Osteoblast (primary cell): ENCODE measurements around the gene ZNF267. TPM values are rescaled to one million over a fixed set of nuclear protein-coding genes. Genes with fewer than 3 reads are reported as not detected.
A peak's percentile ranks its signal among the peaks of the same experiment; 100 is the strongest.

ENCODE experiments used
- DNase-seq: peaks from one replicate; pipeline ENCODE4 v3.0.0; 2011; ENCODE audit warnings: low spot score, mixed read lengths; ENCODE audit not compliant: insufficient read length; ENCODE audit errors: missing footprints
- H2AFZ ChIP-seq: 2 replicates; pipeline ENCODE4 v1.6.0; 2011; ENCODE audit warnings: mild to moderate bottlenecking, low read length
- H3K27ac ChIP-seq: 2 replicates; pipeline ENCODE4 v1.5.1; 2011; ENCODE audit warnings: mild to moderate bottlenecking, low read depth, low read length, moderate library complexity
- H3K27me3 ChIP-seq: 2 replicates; pipeline ENCODE4 v1.6.0; 2012; ENCODE audit warnings: mild to moderate bottlenecking, control low read depth, inconsistent platforms, low read length, moderate library complexity; ENCODE audit not compliant: insufficient read depth
- H3K36me3 ChIP-seq: 2 replicates; pipeline ENCODE4 v1.5.1; 2011; ENCODE audit warnings: mild to moderate bottlenecking, low read length, control low read depth, moderate library complexity; ENCODE audit not compliant: insufficient read depth
- H3K4me1 ChIP-seq: 2 replicates; pipeline ENCODE4 v1.5.1; 2011; ENCODE audit warnings: mild to moderate bottlenecking, low read length, control low read depth, moderate library complexity; ENCODE audit not compliant: insufficient read depth
- H3K4me2 ChIP-seq: 2 replicates; pipeline ENCODE4 v1.6.0; 2011; ENCODE audit warnings: mild to moderate bottlenecking, low read length; ENCODE audit not compliant: insufficient read depth
- H3K4me3 ChIP-seq: fragments of 200-600 bp; sonication (generic); 3 replicates; pipeline ENCODE4 v1.5.1; 2012; ENCODE audit warnings: mild to moderate bottlenecking, low read length, inconsistent platforms; ENCODE audit not compliant: insufficient read depth
- H3K79me2 ChIP-seq: 2 replicates; pipeline ENCODE4 v1.6.0; 2012; ENCODE audit warnings: mild to moderate bottlenecking, low read length, control low read depth, inconsistent platforms; ENCODE audit not compliant: insufficient read depth
- H3K9me3 ChIP-seq: 2 replicates; pipeline ENCODE4 v1.5.1; 2011; ENCODE audit warnings: low read depth, low read length, control low read depth
- H4K20me1 ChIP-seq: 2 replicates; pipeline ENCODE4 v1.6.0; 2012; ENCODE audit warnings: mild to moderate bottlenecking, low read length, control low read depth; ENCODE audit not compliant: insufficient read depth
- total RNA-seq: library from RNA; depleted of rRNA; stranded (reverse); fragments of >200 nt; gene quantifications from 2 replicates; pipeline ENCODE4 v1.2.3, GENCODE V29; 2012
- TF ChIP-seq, protein P1 (sequence below): IDR thresholded peaks from 2 replicates; pipeline ENCODE4 v1.5.1; 2011; ENCODE audit warnings: mild to moderate bottlenecking, low read depth, low read length, moderate library complexity; ENCODE audit errors: extremely low read depth

ZNF267 gene
- total RNA-seq, 1 donor: 9.8 TPM

DNA sequence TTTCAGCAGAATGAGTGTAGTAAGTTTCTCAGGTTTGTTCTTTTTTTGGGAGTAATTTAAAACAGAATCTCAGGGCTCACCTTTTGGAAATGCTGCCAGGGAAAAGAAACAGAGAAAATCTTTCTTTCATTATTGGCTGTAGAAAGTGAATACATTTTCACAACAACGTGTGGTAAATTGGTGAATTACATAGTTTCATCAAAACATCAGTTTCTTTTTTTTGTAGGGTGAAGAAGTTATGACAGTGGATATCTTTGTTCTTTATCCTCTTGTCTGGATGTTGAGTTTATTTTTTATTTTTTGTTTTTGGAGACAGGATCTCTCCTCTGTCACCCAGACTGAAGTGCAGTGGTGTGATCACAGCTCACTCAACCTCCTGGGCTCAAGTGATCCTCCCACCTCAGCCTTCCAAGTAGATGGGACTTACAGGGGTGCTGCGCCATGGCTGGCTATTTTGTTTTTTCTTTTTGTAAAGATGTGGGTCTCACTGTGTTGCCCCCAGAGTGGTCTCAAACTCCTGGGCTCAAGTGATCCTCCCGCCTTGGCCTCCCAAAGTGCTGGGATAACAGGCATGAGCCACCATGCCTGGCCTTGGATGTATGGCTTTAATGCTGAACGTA lies 2.4 kb downstream of the ZNF267 start:
- Histone ChIP-seq H4K20me1 (peaks cover 8% of the 10 kb centered on the region), H3K27me3 (no peaks in the 10 kb centered on the region), H3K36me3 (peaks cover 6% of the 10 kb centered on the region), H3K9me3 (no peaks in the 10 kb centered on the region), H3K4me1 (peaks cover 48% of the 10 kb centered on the region), H3K27ac (peak overlapping the region; percentile 96), H3K4me3 (no peak overlapping the region), H2AFZ (no peak overlapping the region), H3K4me2 (peak overlapping the region; percentile 95), H3K79me2 (peaks cover 67% of the 10 kb centered on the region)
- TF ChIP-seq, protein P1, sequence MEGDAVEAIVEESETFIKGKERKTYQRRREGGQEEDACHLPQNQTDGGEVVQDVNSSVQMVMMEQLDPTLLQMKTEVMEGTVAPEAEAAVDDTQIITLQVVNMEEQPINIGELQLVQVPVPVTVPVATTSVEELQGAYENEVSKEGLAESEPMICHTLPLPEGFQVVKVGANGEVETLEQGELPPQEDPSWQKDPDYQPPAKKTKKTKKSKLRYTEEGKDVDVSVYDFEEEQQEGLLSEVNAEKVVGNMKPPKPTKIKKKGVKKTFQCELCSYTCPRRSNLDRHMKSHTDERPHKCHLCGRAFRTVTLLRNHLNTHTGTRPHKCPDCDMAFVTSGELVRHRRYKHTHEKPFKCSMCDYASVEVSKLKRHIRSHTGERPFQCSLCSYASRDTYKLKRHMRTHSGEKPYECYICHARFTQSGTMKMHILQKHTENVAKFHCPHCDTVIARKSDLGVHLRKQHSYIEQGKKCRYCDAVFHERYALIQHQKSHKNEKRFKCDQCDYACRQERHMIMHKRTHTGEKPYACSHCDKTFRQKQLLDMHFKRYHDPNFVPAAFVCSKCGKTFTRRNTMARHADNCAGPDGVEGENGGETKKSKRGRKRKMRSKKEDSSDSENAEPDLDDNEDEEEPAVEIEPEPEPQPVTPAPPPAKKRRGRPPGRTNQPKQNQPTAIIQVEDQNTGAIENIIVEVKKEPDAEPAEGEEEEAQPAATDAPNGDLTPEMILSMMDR: no peak
- peak; percentile 50 for DNase-seq

DNA sequence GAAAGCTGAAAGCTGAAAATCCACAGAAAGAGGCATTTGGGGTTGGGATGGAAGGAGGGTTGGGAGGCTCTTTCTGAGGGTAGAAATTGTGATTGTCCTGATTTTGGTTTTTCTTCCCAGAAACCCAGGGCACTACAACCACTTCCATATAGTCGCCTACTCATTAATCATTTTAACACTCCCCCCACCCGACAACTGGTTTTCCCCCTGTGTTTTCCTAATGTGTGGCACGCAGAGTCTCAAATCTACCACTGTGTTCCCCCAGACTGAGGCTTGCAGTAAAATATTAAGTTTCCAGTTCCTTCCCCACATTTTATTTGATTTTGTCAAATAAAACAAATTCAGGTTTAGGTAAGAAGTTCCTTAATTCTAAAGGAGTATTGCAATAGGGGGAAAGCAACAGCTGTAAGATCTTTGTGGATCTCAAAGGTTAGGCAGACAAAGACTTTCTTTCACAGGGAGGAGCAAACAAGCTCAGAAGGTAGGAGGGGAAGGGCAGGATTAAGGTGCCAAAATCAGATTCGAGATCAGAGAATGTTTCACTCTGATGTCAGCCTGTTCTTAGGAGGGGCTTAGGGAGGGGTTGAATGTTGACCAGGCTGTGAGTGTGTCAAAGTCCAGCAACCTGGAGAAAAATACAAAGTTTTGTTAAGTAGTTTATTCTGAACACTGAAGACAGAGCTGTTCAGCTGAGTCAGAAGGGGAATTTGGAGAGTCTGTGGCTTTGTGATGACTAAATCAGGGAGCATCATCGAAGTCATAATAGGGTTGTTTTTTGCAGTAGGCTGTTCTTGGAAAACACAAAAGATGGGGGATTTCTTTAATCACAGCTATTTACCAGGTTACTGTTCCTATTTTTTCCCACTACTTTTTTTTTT lies 3.6 kb downstream of the ZNF267 start:
- Histone ChIP-seq H3K9me3 (no peaks in the 10 kb centered on the region), H3K4me3 (peak overlapping the region; percentile 4), H2AFZ (no peak overlapping the region), H3K36me3 (peaks cover 6% of the 10 kb centered on the region), H3K4me1 (peaks cover 50% of the 10 kb centered on the region), H4K20me1 (peaks cover 12% of the 10 kb centered on the region), H3K79me2 (peaks cover 78% of the 10 kb centered on the region), H3K4me2 (peak overlapping the region; percentile 60), H3K27me3 (no peaks in the 10 kb centered on the region), H3K27ac (peak overlapping the region; percentile 96)
- TF ChIP-seq, protein P1: no peak
- DNase-seq: peak; percentile 80

DNA sequence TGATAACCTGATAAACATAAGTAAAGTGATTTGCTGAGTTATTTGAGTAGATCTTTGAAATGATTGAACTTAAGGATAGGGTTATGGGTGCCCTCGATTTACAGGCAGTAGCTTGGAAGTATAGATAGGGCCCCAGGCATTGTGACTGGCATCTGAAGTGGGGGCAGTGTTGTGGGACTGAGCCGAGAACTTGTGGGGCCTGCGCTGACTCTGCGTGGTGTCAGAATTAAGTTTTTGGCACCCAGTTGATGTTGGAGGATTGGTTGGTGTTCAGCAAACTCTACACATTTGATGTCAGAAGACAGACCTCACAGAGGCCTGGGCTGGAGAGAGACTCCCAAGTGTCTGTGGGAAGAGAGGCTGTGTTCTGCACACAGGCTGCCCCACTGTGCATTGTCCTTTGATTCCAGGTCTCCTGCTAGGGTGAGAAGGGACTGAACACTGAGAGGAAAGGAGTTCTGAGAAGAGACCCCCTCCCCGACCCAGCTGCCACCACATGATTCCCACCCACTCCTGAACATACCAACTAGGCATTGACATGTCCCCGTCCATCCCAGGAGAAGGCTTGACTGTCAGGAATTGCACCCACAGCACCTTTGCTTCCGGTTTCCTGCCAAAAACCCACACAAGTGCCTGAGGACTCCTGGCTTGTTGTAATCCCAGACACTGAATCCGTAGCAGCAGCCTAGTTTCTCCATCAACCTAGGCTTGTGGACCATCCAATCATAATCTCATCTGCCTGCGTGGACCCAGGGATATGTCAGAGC lies 4.5 kb downstream of the ZNF267 start:
- Histone ChIP-seq H3K9me3 (no peaks in the 10 kb centered on the region), H3K36me3 (peaks cover 12% of the 10 kb centered on the region), H3K4me3 (peak overlapping the region; percentile 6), H3K79me2 (peaks cover 87% of the 10 kb centered on the region), H2AFZ (no peak overlapping the region), H3K4me1 (peaks cover 49% of the 10 kb centered on the region), H3K4me2 (peak overlapping the region; percentile 60), H4K20me1 (peaks cover 17% of the 10 kb centered on the region), H3K27me3 (no peaks in the 10 kb centered on the region), H3K27ac (peak overlapping the region; percentile 96)
- no peak for DNase-seq
- TF ChIP-seq, protein P1: no peak
